ENCODE data around the gene ZNF385A. TPM values are rescaled to one million over a fixed set of nuclear protein-coding genes. Genes with fewer than 3 reads are reported as not detected.

The ZNF385A gene
- total and polyA plus RNA-seq, 2 donors from 2014 or later, result 10.2 to 16.6 TPM

- Histone ChIP-seq H3K9me3 (ENCODE audit: control insufficient read depth in 2 of 3, insufficient read depth in 1 of 3, low read length in 3 of 3) (no peaks in the 10 kb centered on the region), H3K4me1 (ENCODE audit: control insufficient read depth in 2 of 3, insufficient read depth in 2 of 3, low read depth in 1 of 3, low read length in 3 of 3) (peaks cover 0 to 14% (median 4%) of the 10 kb centered on the region in 3 donors), H3K27ac (ENCODE audit: low read depth in 2 of 2, low read length in 2 of 2) (no peak overlapping the region), H3K36me3 (ENCODE audit: control insufficient read depth in 2 of 3, insufficient read depth in 3 of 3, low read length in 3 of 3) (no peaks in the 10 kb centered on the region), H3K9ac (ENCODE audit: low read length in 3 of 3) (no peak overlapping the region), H3K27me3 (ENCODE audit: control insufficient read depth, insufficient read depth, low read length) (no peaks in the 10 kb centered on the region), H3K4me3 (ENCODE audit: low read length in 3 of 3) (peak overlapping the region in 2 of 3 donors; percentile 26 to 27)
- DNase-seq, result peak; percentile 69 to 91 (median 83)
- intact Hi-C loops (cut with DNase I), result no loop called here
- FAIRE-seq, result no peak
- TF ChIP-seq CTCF (IDR thresholded peaks at IDR 0.05; ENCODE audit: borderline replicate concordance, extremely low read depth, insufficient read depth), result no peak
These were observed 6.4 kb upstream of the ZNF385A start for GRCh38 chr12:54390668-54391551.

GRCh38 chr12:54390176-54390667 lies 5.7 kb upstream of the ZNF385A start:
- peaks cover 0 to 16% (median 4%) of the 10 kb centered on the region in 3 donors for H3K4me1 ChIP-seq (ENCODE audit: control insufficient read depth in 2 of 3, insufficient read depth in 2 of 3, low read depth in 1 of 3, low read length in 3 of 3)
- H3K4me3 ChIP-seq (ENCODE audit: low read length in 3 of 3), result no peak overlapping the region
- intact Hi-C loops (cut with DNase I), result no loop called here
- FAIRE-seq, result no peak
- no peaks in the 10 kb centered on the region for H3K27me3 ChIP-seq (ENCODE audit: control insufficient read depth, insufficient read depth, low read length)
- no peaks in the 10 kb centered on the region for H3K36me3 ChIP-seq (ENCODE audit: control insufficient read depth in 2 of 3, insufficient read depth in 3 of 3, low read length in 3 of 3)
- peak in 2 of 5 donors; percentile 61 to 79 for DNase-seq
- H3K9me3 ChIP-seq (ENCODE audit: control insufficient read depth in 2 of 3, insufficient read depth in 1 of 3, low read length in 3 of 3), result no peaks in the 10 kb centered on the region
- H3K27ac ChIP-seq (ENCODE audit: low read depth in 2 of 2, low read length in 2 of 2), result no peak overlapping the region
- no peak for TF ChIP-seq CTCF (IDR thresholded peaks at IDR 0.05; ENCODE audit: borderline replicate concordance, extremely low read depth, insufficient read depth)
- no peak overlapping the region for H3K9ac ChIP-seq (ENCODE audit: low read length in 3 of 3)

- H3K9me3 ChIP-seq (ENCODE audit: control insufficient read depth in 2 of 3, insufficient read depth in 1 of 3, low read length in 3 of 3), result no peaks in the 10 kb centered on the region
- H3K4me1 ChIP-seq (ENCODE audit: control insufficient read depth in 2 of 3, insufficient read depth in 2 of 3, low read depth in 1 of 3, low read length in 3 of 3), result peaks cover 0 to 16% (median 4%) of the 10 kb centered on the region in 3 donors
- no peak overlapping the region for H3K4me3 ChIP-seq (ENCODE audit: low read length in 3 of 3)
These were observed 5.2 kb upstream of the ZNF385A start for GRCh38 chr12:54389607-54390175.

More at GRCh38 chr12:54389607-54390175, 5.2 kb upstream of the ZNF385A start:
- DNase-seq (peak in 1 of 5 donors; percentile 41), FAIRE-seq (no peak)
- H3K27ac ChIP-seq (ENCODE audit: low read depth in 2 of 2, low read length in 2 of 2), result no peak overlapping the region
- no peak overlapping the region for H3K9ac ChIP-seq (ENCODE audit: low read length in 3 of 3)
- no peaks in the 10 kb centered on the region for H3K27me3 ChIP-seq (ENCODE audit: control insufficient read depth, insufficient read depth, low read length)
- TF ChIP-seq CTCF (IDR thresholded peaks at IDR 0.05; ENCODE audit: borderline replicate concordance, extremely low read depth, insufficient read depth), result no peak
- H3K36me3 ChIP-seq (ENCODE audit: control insufficient read depth in 2 of 3, insufficient read depth in 3 of 3, low read length in 3 of 3), result no peaks in the 10 kb centered on the region
- intact Hi-C loops (cut with DNase I), result no loop called here
